ENCODE measurements around the gene SHROOM1. TPM values are rescaled to one million over a fixed set of nuclear protein-coding genes. Genes with fewer than 3 reads are reported as not detected.

Gene SHROOM1
- total and polyA plus RNA-seq, 9 of the 15 experiments (the other 6 are each of a cell fraction or from before 2014, with no cell fraction given), result 0.44 to 26.5 (median 11.9) TPM

DNA sequence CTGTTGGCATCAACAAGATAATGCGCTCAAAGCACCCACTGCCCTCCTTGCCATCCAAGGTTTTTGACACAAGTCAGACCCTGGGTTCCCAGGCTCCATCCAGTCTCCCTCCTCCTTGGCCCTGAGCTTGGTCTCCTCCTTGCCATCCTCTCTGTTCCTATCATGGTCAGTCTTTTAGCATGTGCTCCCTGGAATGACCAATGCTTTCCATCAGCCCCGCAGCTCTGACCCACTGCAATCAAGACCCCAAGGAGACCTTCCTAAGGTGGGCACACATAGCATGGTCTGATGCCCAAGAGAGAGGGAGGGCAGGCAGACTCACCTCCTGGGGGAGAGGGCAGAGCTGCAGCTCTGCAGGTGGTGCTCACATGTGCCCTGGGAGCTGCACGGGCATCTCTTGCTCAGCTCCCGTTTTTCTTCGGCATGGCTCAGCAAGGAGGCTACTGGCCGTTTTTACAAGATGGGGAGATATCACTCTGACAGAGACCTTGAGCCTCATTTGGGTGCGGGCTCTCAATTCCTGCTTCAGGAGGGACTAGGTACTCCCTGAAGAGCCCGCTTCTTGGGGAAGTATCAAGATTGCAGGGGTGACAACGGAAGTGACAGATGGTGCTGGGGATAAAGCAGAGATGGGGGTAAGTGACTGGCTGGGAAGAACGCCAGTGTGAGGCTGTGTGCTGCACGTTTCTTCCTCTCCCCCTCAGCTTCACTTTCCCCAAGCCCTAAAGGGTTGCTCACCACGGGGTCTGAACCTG is 56.7 kb downstream of the SHROOM1 start (continued):
- TF ChIP-seq, protein P1, sequence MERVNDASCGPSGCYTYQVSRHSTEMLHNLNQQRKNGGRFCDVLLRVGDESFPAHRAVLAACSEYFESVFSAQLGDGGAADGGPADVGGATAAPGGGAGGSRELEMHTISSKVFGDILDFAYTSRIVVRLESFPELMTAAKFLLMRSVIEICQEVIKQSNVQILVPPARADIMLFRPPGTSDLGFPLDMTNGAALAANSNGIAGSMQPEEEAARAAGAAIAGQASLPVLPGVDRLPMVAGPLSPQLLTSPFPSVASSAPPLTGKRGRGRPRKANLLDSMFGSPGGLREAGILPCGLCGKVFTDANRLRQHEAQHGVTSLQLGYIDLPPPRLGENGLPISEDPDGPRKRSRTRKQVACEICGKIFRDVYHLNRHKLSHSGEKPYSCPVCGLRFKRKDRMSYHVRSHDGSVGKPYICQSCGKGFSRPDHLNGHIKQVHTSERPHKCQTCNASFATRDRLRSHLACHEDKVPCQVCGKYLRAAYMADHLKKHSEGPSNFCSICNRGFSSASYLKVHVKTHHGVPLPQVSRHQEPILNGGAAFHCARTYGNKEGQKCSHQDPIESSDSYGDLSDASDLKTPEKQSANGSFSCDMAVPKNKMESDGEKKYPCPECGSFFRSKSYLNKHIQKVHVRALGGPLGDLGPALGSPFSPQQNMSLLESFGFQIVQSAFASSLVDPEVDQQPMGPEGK (CRISPR knock-in tag; IDR thresholded peaks at IDR 0.05; ENCODE audit: borderline replicate concordance), result no peak
- TF ChIP-seq MYC (IDR thresholded peaks at IDR 0.05; ENCODE audit: low read depth, low read length), result peak; percentile 53; the same call in 1 of the 2 replicates
- TF ChIP-seq MYC (CRISPR knock-in tag; IDR thresholded peaks at IDR 0.05; ENCODE audit: borderline replicate concordance, low read depth), result 0 out of 2 replicates have a peak, but pooled peaks have one; percentile 25
- TF ChIP-seq TEAD1 (CRISPR knock-in tag; IDR thresholded peaks at IDR 0.05), result no peak
- TF ChIP-seq NR1H2 (CRISPR knock-in tag; IDR thresholded peaks at IDR 0.05), result no peak
- TF ChIP-seq MAFF (IDR thresholded peaks at IDR 0.05; ENCODE audit: low read length), result no peak
- no peak for TF ChIP-seq PYGO2 (tag; IDR thresholded peaks at IDR 0.05)
- no peak for TF ChIP-seq TAF1 (IDR thresholded peaks at IDR 0.05; ENCODE audit: control insufficient read depth, extremely low read depth, insufficient read depth, low read length, severe bottlenecking)
- no peak for TF ChIP-seq HINFP (tag; conservative IDR thresholded peaks at IDR 0.05; ENCODE audit: low read depth)
- TF ChIP-seq TSC22D4 (tag; IDR thresholded peaks at IDR 0.05), result no peak
- no peak for TF ChIP-seq DIDO1 (tag; IDR thresholded peaks at IDR 0.05; ENCODE audit: low read depth)
- TF ChIP-seq CBX3 (IDR thresholded peaks at IDR 0.05; ENCODE audit: borderline replicate concordance in 1 of 2, low read length in 2 of 2), result no peak
- no peak for TF ChIP-seq CEBPG (CRISPR knock-in tag; IDR thresholded peaks at IDR 0.05)
- no peak for TF ChIP-seq CEBPG (tag; conservative IDR thresholded peaks at IDR 0.05 in 1 of 2, IDR thresholded peaks at IDR 0.05 in 1 of 2)
- TF ChIP-seq, protein P2, sequence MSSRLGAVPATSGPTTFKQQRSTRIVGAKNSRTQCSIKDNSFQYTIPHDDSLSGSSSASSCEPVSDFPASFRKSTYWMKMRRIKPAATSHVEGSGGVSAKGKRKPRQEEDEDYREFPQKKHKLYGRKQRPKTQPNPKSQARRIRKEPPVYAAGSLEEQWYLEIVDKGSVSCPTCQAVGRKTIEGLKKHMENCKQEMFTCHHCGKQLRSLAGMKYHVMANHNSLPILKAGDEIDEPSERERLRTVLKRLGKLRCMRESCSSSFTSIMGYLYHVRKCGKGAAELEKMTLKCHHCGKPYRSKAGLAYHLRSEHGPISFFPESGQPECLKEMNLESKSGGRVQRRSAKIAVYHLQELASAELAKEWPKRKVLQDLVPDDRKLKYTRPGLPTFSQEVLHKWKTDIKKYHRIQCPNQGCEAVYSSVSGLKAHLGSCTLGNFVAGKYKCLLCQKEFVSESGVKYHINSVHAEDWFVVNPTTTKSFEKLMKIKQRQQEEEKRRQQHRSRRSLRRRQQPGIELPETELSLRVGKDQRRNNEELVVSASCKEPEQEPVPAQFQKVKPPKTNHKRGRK (tag; IDR thresholded peaks at IDR 0.05), result no peak
- no peak for TF ChIP-seq CREB3L1 (IDR thresholded peaks at IDR 0.05; ENCODE audit: borderline replicate concordance, low read depth)
- no peak for TF ChIP-seq USF1 (CRISPR knock-in tag; IDR thresholded peaks at IDR 0.05)
- TF ChIP-seq ZNF561 (CRISPR knock-in tag; conservative IDR thresholded peaks at IDR 0.05), result no peak

Data from K562 (cell line).